ENCODE measurements around the gene B3GNT9.

The B3GNT9 gene

GRCh38 chr16:67111951-67112444, 38.8 kb downstream of the B3GNT9 start:
- Mint-ChIP-seq H3K9me3 (no peaks in the 10 kb centered on the region), H3K27me3 (no peaks in the 10 kb centered on the region), H3K4me3 (no peak overlapping the region), H3K36me3 (peaks cover 8 to 24% of the 10 kb centered on the region in 2 donors), H3K4me1 (peaks cover 32 to 49% of the 10 kb centered on the region in 2 donors), H3K27ac (no peak overlapping the region)
- ATAC-seq (replicated peaks), result no peak
- DNase-seq, result no peak

DNA sequence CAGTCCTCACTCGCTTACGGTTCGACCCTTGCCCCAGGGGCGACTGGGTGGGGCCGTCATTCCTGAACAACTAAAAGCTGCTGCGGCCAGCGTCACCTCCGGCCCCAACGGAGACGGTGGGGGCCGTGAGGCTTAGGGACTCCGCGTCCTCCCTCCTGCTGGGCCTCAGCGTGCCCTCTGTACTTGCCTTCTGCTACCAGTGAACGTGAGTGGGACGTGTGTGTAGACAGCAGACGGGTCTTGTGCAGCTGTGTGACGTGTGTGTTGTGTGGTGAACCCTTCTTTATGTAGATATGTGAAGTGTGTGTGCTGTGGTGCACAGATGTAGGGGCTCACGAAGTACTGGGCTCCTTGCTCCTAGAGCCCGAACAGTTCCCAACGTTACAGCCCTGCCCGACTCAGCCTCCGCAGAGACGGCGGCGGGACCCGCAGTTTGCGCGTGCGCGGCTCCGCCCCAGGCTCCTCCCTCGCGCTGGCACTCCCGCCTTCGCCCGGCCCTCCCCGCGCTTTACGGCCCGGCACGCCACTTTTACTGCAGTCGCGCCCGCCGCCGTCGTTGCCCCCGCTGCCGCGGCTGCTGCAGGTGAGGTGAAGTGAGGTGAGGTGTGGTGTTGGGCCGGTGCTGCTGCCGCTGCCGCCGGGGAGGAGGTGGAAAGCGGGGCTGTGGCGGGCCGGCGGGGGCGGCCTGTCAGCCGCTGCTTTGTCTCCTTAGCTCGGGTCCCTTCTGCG, 41.2 kb downstream of the B3GNT9 start, which contains the start of gene PHAF1:
Gene PHAF1, plus strand, starts transcription at position 535 of the 729 bp plus-strand sequence. CDS start 235 bp downstream, outside the sequence.
- Mint-ChIP-seq H3K4me1 (peaks cover 27 to 44% of the 10 kb centered on the region in 2 donors), H3K27me3 (no peaks in the 10 kb centered on the region), H3K36me3 (peaks cover 6 to 11% of the 10 kb centered on the region in 2 donors), H3K4me3 (peak within 1 kb of the TSS; percentile 97 to 99), H3K27ac (peak within 1 kb of the TSS; percentile 92), H3K9me3 (no peaks in the 10 kb centered on the region)
- DNase-seq, result peak; percentile 93
- peak; percentile 83 to 91 for ATAC-seq (replicated peaks)

DNA sequence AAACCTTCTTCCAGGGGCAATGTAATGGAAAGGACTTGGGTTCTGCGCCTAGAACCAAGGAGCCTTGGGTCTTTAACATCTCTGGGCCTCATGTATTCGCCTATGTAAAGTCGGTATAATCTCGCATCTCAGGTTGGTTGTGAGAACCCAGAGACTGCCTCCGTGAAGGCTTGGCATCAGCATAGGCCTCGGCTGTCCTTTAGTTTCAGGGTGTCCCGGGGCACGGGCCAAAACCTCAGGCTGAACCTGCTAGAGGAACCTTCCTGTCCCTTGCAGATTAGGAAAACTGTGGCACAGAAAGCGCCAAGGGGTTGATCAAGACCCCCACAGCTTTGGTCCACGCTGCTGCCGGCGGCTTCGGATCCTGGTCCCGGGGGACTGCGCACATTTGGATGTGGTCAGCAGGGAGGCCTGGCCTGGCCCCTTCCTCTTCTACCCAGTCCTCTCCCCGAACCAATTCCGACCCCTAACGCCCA, 41.8 kb downstream of the B3GNT9 start:
- Mint-ChIP-seq H3K4me3 (peak overlapping the region; percentile 97 to 99), H3K9me3 (no peaks in the 10 kb centered on the region), H3K27me3 (no peaks in the 10 kb centered on the region), H3K27ac (peak overlapping the region; percentile 80), H3K4me1 (peaks cover 30 to 47% of the 10 kb centered on the region in 2 donors), H3K36me3 (peaks cover 6 to 9% of the 10 kb centered on the region in 2 donors)
- DNase-seq (no peak), ATAC-seq (replicated peaks) (no peak)

- Mint-ChIP-seq H3K36me3 (peaks cover 6 to 9% of the 10 kb centered on the region in 2 donors), H3K9me3 (no peaks in the 10 kb centered on the region), H3K4me1 (peaks cover 32 to 51% of the 10 kb centered on the region in 2 donors), H3K27ac (no peak overlapping the region), H3K4me3 (no peak overlapping the region), H3K27me3 (no peaks in the 10 kb centered on the region)
- ATAC-seq (replicated peaks), result no peak
- DNase-seq, result no peak
Observed at GRCh38 chr16:67108489-67108888, 42.3 kb downstream of the B3GNT9 start.

DNA sequence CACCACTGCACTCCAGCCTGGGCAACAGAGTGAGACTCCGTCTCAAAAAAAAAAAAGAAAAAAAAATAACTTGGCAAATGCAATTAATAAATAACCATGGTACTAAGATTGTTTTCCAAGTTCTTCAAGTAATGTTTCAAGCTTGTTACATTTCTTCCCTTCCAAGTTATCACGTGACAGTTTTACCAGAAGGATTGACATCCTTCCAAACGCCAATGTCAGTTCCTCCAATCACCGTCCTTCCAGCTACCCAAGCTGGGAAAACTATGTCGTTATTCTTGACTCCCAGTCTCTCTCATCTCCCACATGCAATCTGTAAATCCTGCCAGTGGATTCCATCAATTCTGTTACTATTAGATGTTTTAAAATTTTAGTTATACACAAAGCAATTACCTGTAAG, 44.9 kb downstream of the B3GNT9 start:
- H3K27me3 Mint-ChIP-seq, result no peaks in the 10 kb centered on the region
- DNase-seq (no peak), ATAC-seq (replicated peaks) (no peak)
- no peaks in the 10 kb centered on the region for H3K9me3 Mint-ChIP-seq
- H3K4me3 Mint-ChIP-seq, result no peak overlapping the region
- H3K4me1 Mint-ChIP-seq, result peaks cover 18 to 33% of the 10 kb centered on the region in 2 donors
- peaks cover 3 to 4% of the 10 kb centered on the region in 2 donors for H3K36me3 Mint-ChIP-seq
- no peak overlapping the region for H3K27ac Mint-ChIP-seq

DNA sequence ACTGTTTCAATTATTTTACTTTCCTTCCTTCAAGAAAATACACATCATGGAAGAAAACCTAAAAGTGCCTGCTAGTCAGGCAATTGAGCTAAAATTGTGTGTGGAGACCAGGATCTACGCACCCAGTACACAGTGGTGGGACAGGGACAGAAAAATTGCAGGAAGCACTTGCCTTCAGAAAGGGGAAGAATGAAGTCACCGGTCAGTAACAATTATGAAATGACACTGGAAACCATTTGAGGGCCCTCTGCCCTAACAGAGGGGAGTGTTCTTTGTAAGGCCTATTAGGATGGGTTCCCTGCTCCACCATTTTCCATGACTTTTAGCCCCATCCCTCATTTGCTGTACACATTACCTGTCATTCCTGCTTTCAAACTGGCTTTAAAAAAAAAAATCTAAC, 45.6 kb downstream of the B3GNT9 start:
- Mint-ChIP-seq H3K4me3 (no peak overlapping the region), H3K9me3 (no peaks in the 10 kb centered on the region), H3K27ac (peak overlapping the region; percentile 9), H3K36me3 (peaks cover 3 to 4% of the 10 kb centered on the region in 2 donors), H3K27me3 (no peaks in the 10 kb centered on the region), H3K4me1 (peaks cover 16 to 26% of the 10 kb centered on the region in 2 donors)
- ATAC-seq (replicated peaks) (no peak), DNase-seq (no peak)

DNA sequence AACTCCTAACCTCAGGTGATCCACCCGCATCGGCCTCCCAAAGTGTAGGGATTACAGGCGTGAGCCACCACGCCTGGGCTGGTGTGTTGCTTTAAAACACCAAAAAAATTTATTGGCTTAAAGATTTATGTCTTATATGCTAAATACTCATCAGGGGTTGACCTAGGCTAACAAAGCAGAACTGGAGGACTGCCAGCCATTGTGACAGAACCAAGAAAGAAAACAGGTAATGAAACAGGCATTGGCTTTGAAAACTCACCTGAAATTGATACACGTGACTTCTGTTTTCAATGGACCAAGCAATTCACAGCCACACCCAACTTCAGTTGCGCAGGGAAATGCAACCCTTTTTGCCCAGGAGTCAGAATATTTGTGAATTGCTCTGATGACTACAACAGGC, 46.0 kb downstream of the B3GNT9 start:
- peaks cover 16 to 25% of the 10 kb centered on the region in 2 donors for H3K4me1 Mint-ChIP-seq
- no peak for ATAC-seq (replicated peaks)
- DNase-seq, result no peak
- H3K36me3 Mint-ChIP-seq, result peaks cover 3 to 4% of the 10 kb centered on the region in 2 donors
- H3K9me3 Mint-ChIP-seq, result no peaks in the 10 kb centered on the region
- H3K27ac Mint-ChIP-seq, result no peak overlapping the region
- H3K27me3 Mint-ChIP-seq, result no peaks in the 10 kb centered on the region
- H3K4me3 Mint-ChIP-seq, result no peak overlapping the region

DNA sequence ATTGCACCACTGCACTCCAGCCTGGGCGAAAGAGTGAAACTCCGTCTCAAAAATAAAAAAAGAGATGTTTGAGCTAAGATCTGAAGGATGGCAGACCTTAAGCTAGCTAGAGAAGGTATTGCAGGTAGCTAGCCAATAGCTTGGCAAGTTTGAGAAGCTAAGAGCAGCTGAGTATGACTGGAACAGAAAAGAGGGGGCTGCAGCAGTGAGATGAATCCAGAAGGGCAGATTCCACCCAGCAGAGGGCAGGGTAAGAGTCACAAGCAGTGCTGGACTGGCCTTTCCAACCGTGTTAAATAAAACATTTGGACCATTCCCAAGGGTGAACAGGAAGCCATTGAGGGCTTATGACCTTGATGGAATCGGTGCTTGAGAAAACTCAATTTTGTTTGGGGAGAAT, 46.7 kb downstream of the B3GNT9 start:
- Mint-ChIP-seq H3K4me3 (no peak overlapping the region), H3K27ac (peak overlapping the region; percentile 67), H3K9me3 (no peaks in the 10 kb centered on the region), H3K36me3 (peaks cover 3 to 4% of the 10 kb centered on the region in 2 donors), H3K4me1 (peaks cover 13 to 19% of the 10 kb centered on the region in 2 donors), H3K27me3 (no peaks in the 10 kb centered on the region)
- DNase-seq (no peak), ATAC-seq (replicated peaks) (peak; percentile 24 to 46)

GRCh38 chr16:67101311-67102082, 49.3 kb downstream of the B3GNT9 start:
- Mint-ChIP-seq H3K36me3 (peaks cover 3 to 4% of the 10 kb centered on the region in 2 donors), H3K4me1 (peaks cover 13 to 19% of the 10 kb centered on the region in 2 donors), H3K9me3 (no peaks in the 10 kb centered on the region), H3K4me3 (no peak overlapping the region), H3K27ac (no peak overlapping the region), H3K27me3 (no peaks in the 10 kb centered on the region)
- DNase-seq, result no peak
- ATAC-seq (replicated peaks), result peak; percentile 72 to 86

DNA sequence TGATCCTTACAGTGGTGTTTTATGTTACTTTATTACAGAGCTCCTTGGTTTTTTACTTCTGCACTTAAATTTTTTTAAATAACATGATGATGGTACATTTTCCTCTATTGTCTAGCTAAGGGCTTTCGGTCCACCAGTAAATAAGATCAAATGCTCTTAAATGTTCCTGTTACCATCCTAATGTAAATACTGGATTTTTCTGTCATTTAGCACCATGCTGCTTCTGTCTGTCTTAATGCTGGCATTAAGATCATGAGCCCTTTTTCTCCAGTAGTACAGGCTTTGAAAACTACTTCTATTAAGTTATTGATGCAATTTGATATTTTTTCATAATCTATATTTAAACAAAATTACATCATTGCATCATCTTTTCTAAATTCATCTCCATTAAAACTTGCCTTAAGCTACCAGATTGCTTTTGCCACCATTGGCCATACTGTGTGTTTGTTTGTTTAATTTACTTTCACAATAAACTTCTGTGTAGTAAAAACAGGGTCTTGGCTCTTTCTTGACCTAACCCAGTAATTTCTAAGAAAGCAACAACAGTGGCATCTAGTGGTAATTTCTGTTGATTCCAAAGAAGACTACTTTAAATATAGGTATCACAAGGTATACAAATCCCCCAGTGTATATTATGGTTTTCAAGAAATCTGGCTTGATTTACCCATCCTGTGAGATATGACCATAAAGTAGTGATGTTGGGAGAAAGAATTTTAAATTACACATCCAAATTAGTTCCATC, 50.1 kb downstream of the B3GNT9 start:
- Mint-ChIP-seq H3K27ac (no peak overlapping the region), H3K4me3 (no peak overlapping the region), H3K27me3 (no peaks in the 10 kb centered on the region), H3K9me3 (no peaks in the 10 kb centered on the region), H3K4me1 (peaks cover 13 to 19% of the 10 kb centered on the region in 2 donors), H3K36me3 (peaks cover 3 to 4% of the 10 kb centered on the region in 2 donors)
- DNase-seq, result no peak
- peak in 1 of 2 donors; percentile 33 for ATAC-seq (replicated peaks)

DNA sequence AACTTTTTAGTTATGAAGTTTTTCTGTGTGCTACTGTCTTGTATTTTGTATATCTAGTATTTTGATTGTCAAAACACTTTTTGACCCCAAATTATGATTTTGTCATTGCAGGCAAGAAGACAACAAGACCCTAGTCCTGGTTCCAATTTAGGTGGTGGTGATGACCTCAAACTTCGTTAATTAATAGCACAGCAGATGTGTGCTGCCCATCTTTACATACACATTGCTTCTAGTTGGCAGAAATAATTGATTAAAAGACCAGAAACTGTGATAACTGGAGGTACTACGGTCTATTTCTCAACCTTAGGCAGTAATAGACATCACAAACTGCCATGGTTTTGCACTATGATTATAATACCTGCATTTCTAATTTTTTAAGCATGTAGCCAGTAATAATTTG, 52.2 kb downstream of the B3GNT9 start:
- no peaks in the 10 kb centered on the region for H3K9me3 Mint-ChIP-seq
- H3K4me3 Mint-ChIP-seq, result no peak overlapping the region
- H3K36me3 Mint-ChIP-seq, result peaks cover 3 to 6% of the 10 kb centered on the region in 2 donors
- peaks cover 0 to under 1% of the 10 kb centered on the region in 2 donors for H3K4me1 Mint-ChIP-seq
- no peak overlapping the region for H3K27ac Mint-ChIP-seq
- H3K27me3 Mint-ChIP-seq, result no peaks in the 10 kb centered on the region
- ATAC-seq (replicated peaks), result no peak
- DNase-seq, result no peak
